IMR-90 (cell line): ENCODE data around the gene CLDN10. TPM values are rescaled to one million over a fixed set of nuclear protein-coding genes. Genes with fewer than 3 reads are reported as not detected.

Source experiments
- ATAC-seq: fragments of 200-7000 bp; cut with Tn5 transposase; 2 replicates; pipeline ENCODE4 v1.9.1; 2020; ENCODE audit warnings: low read depth, mild to moderate bottlenecking, moderate library complexity
- BruUV-seq: library from RNA; stranded (reverse); fragments of 400-500 nt; replicated peaks from 2 replicates; lab custom pipeline; 2021; lab: Mats Ljungman, UMichigan
- CTCF ChIA-PET: fragments of 300-600 bp; formaldehyde crosslinking; extraction: SDS; loops from one replicate; lab custom pipeline; 2021; ENCODE audit warnings: antibody characterized with exemption; lab: Yijun Ruan, JAX
- POLR2A ChIA-PET: fragments of 300-600 bp; sonication (Branson Sonifier 250); formaldehyde crosslinking; loops from one replicate; lab custom pipeline; 2022; ENCODE audit warnings: antibody characterized with exemption; ENCODE audit not compliant: unreplicated experiment; lab: Charles Lee
- DNase-seq: peaks from one replicate; pipeline ENCODE4 v3.0.0; 2013
- H2AFZ ChIP-seq: replicated peaks from 2 replicates; pipeline ENCODE3; 2013; ENCODE audit warnings: low read length, mild to moderate bottlenecking; ENCODE audit not compliant: poor library complexity
- H2AK5ac ChIP-seq: 2 replicates; pipeline ENCODE4 v1.6.1; 2013; ENCODE audit warnings: low read depth, low read length, inconsistent platforms
- H2AK9ac ChIP-seq: replicated peaks from 2 replicates; pipeline ENCODE3; 2013; ENCODE audit warnings: mild to moderate bottlenecking, low read depth, low read length, moderate library complexity; ENCODE audit not compliant: poor library complexity
- H2BK120ac ChIP-seq: 2 replicates; pipeline ENCODE4 v1.6.1; 2013; ENCODE audit warnings: low read depth, low read length, inconsistent platforms
- H2BK15ac ChIP-seq: 3 replicates; pipeline ENCODE4 v1.6.1; 2013; ENCODE audit warnings: low read depth, low read length, inconsistent platforms
- H2BK20ac ChIP-seq: 2 replicates; pipeline ENCODE4 v1.6.1; 2013; ENCODE audit warnings: low read depth, mild to moderate bottlenecking, inconsistent platforms, low read length, moderate library complexity
- H2BK5ac ChIP-seq: 2 replicates; pipeline ENCODE4 v1.6.1; 2013; ENCODE audit warnings: mild to moderate bottlenecking, low read depth, low read length, inconsistent platforms; ENCODE audit not compliant: poor library complexity, severe bottlenecking
- H3K14ac ChIP-seq: replicated peaks from 2 replicates; pipeline ENCODE4 v1.6.1; 2013; ENCODE audit warnings: low read depth, low read length, inconsistent platforms
- H3K18ac ChIP-seq: 2 replicates; pipeline ENCODE4 v1.6.1; 2013; ENCODE audit warnings: low read depth, low read length, control low read depth
- H3K23ac ChIP-seq: 2 replicates; pipeline ENCODE4 v1.6.1; 2013; ENCODE audit warnings: low read depth, low read length, inconsistent platforms
- H3K27ac ChIP-seq: 2 replicates; pipeline ENCODE4 v1.5.1; 2013; ENCODE audit warnings: mild to moderate bottlenecking, control low read depth, low read length; ENCODE audit not compliant: insufficient read depth
- H3K27me3 ChIP-seq: 2 replicates; pipeline ENCODE4 v1.6.1; 2013; ENCODE audit warnings: low read length; ENCODE audit not compliant: control insufficient read depth, insufficient read depth
- H3K36me3 ChIP-seq: 2 replicates; pipeline ENCODE4 v1.6.1; 2013; ENCODE audit warnings: low read length, mixed read lengths; ENCODE audit not compliant: control insufficient read depth, insufficient read depth
- H3K4ac ChIP-seq: 2 replicates; pipeline ENCODE4 v1.6.1; 2013; ENCODE audit warnings: low read depth, low read length, inconsistent platforms
- H3K4me1 ChIP-seq: 2 replicates; pipeline ENCODE4 v1.6.1; 2013; ENCODE audit warnings: low read length, mixed read lengths; ENCODE audit not compliant: control insufficient read depth, insufficient read depth
- H3K4me2 ChIP-seq: 2 replicates; pipeline ENCODE4 v1.6.1; 2013; ENCODE audit warnings: low read depth, mild to moderate bottlenecking, control low read depth, low read length, moderate library complexity
- H3K4me3 ChIP-seq: 2 replicates; pipeline ENCODE4 v1.5.1; 2013; ENCODE audit warnings: low read depth, mild to moderate bottlenecking, control low read depth, low read length, moderate library complexity; ENCODE audit not compliant: insufficient read depth
- H3K56ac ChIP-seq: 2 replicates; pipeline ENCODE4 v1.6.1; 2013; ENCODE audit warnings: low read length, inconsistent platforms; ENCODE audit not compliant: insufficient read depth; ENCODE audit errors: extremely low read depth
- H3K79me1 ChIP-seq, 2 experiments: 2 replicates each; pipeline ENCODE4 v1.6.1; 2013; ENCODE audit warnings: low read length in 2 of 2, inconsistent platforms in 1 of 2, low read depth in 1 of 2
- H3K9ac ChIP-seq: 2 replicates; pipeline ENCODE4 v1.6.1; 2013; ENCODE audit warnings: low read depth, low read length, control low read depth
- H3K9me1 ChIP-seq: 2 replicates; pipeline ENCODE4 v1.6.1; 2013; ENCODE audit warnings: low read length, inconsistent platforms; ENCODE audit not compliant: insufficient read depth
- H3K9me3 ChIP-seq: 2 replicates; pipeline ENCODE4 v1.6.1; 2013; ENCODE audit warnings: low read length; ENCODE audit not compliant: control insufficient read depth, insufficient read depth
- H4K20me1 ChIP-seq: 2 replicates; pipeline ENCODE4 v1.6.1; 2013; ENCODE audit warnings: low read length, inconsistent platforms; ENCODE audit not compliant: insufficient read depth
- H4K5ac ChIP-seq: 2 replicates; pipeline ENCODE4 v1.6.1; 2013; ENCODE audit warnings: mild to moderate bottlenecking, low read depth, low read length, control low read depth
- H4K8ac ChIP-seq, 2 experiments: 2 replicates each; pipeline ENCODE4 v1.6.1; 2013; ENCODE audit warnings: low read depth in 2 of 2, low read length in 2 of 2, control low read depth in 1 of 2, inconsistent platforms in 1 of 2
- H4K91ac ChIP-seq: 2 replicates; pipeline ENCODE4 v1.6.1; 2013; ENCODE audit warnings: low read depth, low read length, inconsistent platforms; ENCODE audit not compliant: insufficient read depth
- FOS ChIP-seq: fragments of 150-350 bp; IDR thresholded peaks from 2 replicates; pipeline ENCODE4 v1.6.1; 2016; ENCODE audit warnings: low read depth, low read length
- POLR2A ChIP-seq: IDR thresholded peaks from 2 replicates; pipeline ENCODE4 v1.6.1; 2012; ENCODE audit warnings: mild to moderate bottlenecking, low read depth, low read length
- WGBS, 2 experiments: methylation state at CpG; one replicate each; pipeline versions ENCODE4 v1.1.5 to v1.1.7; 2013; ENCODE audit warnings: missing lambda C conversion rate in 2 of 2; ENCODE audit not compliant: insufficient read length in 1 of 2; ENCODE audit errors: extremely low coverage in 2 of 2; 5-methylcytosine and 5-hydroxymethylcytosine counted together
- dilution Hi-C: fragments of 300-500 bp; cut with HindIII; formaldehyde crosslinking; loops from one replicate; pipeline ENCODE4 v1.14.3; 2018; ENCODE audit warnings: low sequenced_read_pairs; ENCODE audit not compliant: unreplicated experiment
- in situ Hi-C: fragments of 300-500 bp; cut with MboI; formaldehyde crosslinking; loops from 3 replicates; pipeline ENCODE4 v1.14.3; 2019; ENCODE audit warnings: low sequenced_read_pairs, inconsistent platforms, mixed read lengths
- intact Hi-C: fragments of 100-400 bp; cut with micrococcal nuclease; formaldehyde crosslinking; loops from 2 replicates; pipeline ENCODE4 v1.10.0; 2022
- polyA plus RNA-seq, 3 experiments: library from polyadenylated mRNA; depleted of rRNA; stranded (reverse); fragments of >200 nt; gene quantifications; 2 replicates each; pipeline ENCODE4 v1.2.3, GENCODE V29; 2012; ENCODE audit warnings: low replicate concordance in 1 of 3
- total RNA-seq: library from RNA; depleted of rRNA; stranded (reverse); fragments of >200 nt; gene quantifications from 2 replicates; pipeline ENCODE4 v1.2.3, GENCODE V29; 2012

Gene CLDN10
- total and polyA plus RNA-seq, 2 of the 4 experiments (the other 2 are of a cell fraction), result not detected

- DNase-seq, result no peak
- dilution Hi-C loops, result no loop called here
These were observed 15.6 kb downstream of the CLDN10 start for GRCh38 chr13:95568131-95568530.

More at GRCh38 chr13:95568131-95568530, 15.6 kb downstream of the CLDN10 start:
- Histone ChIP-seq H4K8ac (no peak overlapping the region), H2AFZ (no peak overlapping the region), H3K9me1 (no peaks in the 10 kb centered on the region), H3K4me3 (no peak overlapping the region), H3K18ac (no peak overlapping the region), H3K4ac (no peak overlapping the region), H3K27me3 (0 out of 2 replicates have a peak, but pooled peaks cover 3% of the 10 kb centered on the region), H3K27ac (no peak overlapping the region), H2BK20ac (no peak overlapping the region), H3K4me2 (no peak overlapping the region), H3K56ac (no peak overlapping the region), H3K79me1 (no peaks in the 10 kb centered on the region), H2AK9ac (no peak overlapping the region), H3K9ac (no peak overlapping the region), H3K14ac (no peak overlapping the region), H2AK5ac (no peak overlapping the region), H3K9me3 (no peaks in the 10 kb centered on the region), H4K91ac (no peak overlapping the region), H2BK5ac (no peak overlapping the region), H4K20me1 (no peaks in the 10 kb centered on the region), H2BK120ac (no peak overlapping the region), H4K5ac (no peak overlapping the region), H3K4me1 (peaks cover 3% of the 10 kb centered on the region; the same call in 1 of the 2 replicates), H3K23ac (no peak overlapping the region), H2BK15ac (no peak overlapping the region), H3K36me3 (no peaks in the 10 kb centered on the region)
- ATAC-seq, result no peak
- no TSS peak for BruUV-seq
- no peak for TF ChIP-seq POLR2A
- TF ChIP-seq FOS, result no peak
- ChIA-PET POLR2A (no interaction called here), CTCF (no interaction called here)
- WGBS, 2 experiments, result 60% methylated on average over 1 of the region's 2 CpGs; no CpG with 5 or more reads in 1 of the 2 experiments
- intact Hi-C loops (no loop called here), in situ Hi-C loops (no loop called here)
